ENCODE data around the gene TCIRG1. TPM values are rescaled to one million over a fixed set of nuclear protein-coding genes. Genes with fewer than 3 reads are reported as not detected.
"Not testable (repeated sequence)": the region's sequence is repeated elsewhere in the genome, so short reads cannot be mapped to it uniquely, and the experiment has no call there.

Gene TCIRG1, protein sequence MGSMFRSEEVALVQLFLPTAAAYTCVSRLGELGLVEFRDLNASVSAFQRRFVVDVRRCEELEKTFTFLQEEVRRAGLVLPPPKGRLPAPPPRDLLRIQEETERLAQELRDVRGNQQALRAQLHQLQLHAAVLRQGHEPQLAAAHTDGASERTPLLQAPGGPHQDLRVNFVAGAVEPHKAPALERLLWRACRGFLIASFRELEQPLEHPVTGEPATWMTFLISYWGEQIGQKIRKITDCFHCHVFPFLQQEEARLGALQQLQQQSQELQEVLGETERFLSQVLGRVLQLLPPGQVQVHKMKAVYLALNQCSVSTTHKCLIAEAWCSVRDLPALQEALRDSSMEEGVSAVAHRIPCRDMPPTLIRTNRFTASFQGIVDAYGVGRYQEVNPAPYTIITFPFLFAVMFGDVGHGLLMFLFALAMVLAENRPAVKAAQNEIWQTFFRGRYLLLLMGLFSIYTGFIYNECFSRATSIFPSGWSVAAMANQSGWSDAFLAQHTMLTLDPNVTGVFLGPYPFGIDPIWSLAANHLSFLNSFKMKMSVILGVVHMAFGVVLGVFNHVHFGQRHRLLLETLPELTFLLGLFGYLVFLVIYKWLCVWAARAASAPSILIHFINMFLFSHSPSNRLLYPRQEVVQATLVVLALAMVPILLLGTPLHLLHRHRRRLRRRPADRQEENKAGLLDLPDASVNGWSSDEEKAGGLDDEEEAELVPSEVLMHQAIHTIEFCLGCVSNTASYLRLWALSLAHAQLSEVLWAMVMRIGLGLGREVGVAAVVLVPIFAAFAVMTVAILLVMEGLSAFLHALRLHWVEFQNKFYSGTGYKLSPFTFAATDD
- polyA plus RNA-seq (2013, experiment 1 of 2): 11.7 TPM
- polyA plus RNA-seq (2013, experiment 2 of 2): 11.7 TPM

DNA sequence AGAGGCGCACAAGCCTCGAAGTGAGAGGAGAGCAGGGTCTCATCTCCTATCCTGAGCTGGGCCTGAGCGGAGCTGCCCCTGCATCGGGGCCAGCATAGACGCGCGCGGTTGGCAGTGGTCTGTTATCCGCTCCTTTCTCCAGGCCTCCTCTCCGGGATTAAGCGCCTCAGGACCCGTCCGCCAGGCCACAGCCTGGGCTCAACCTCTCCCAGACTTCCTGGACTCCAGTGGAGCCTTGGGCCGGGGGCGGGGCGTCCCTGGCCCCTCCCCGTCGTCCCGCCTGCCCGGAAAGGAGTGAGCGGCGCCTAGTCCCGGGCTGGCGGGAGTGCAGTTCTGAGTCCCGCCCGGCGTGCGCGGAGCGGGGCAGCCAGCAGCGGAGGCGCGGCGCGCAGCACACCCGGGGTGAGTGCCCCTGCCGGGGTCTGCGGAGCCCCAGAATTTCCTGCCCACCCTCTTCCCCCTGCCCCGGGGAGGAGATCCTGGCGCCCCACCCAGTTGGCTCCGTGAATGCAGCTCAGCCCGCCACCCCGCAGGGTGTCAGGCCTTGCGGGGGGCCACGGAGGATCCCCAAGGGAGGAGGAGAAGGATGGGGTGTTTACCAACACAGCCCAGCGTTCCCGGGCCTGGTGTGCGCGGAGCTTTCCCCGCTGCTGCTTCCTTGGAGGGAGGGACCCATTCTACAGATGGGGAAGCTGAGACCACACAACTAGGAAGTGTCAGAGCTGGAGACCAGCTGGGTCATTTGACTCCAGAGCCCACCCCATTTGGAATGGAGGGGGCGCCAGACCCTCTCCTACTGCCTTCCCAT is at the start of gene TCIRG1:
TSS of gene TCIRG1 (plus strand) at position 308 of the 808 bp plus-strand sequence. CDS start 2,247 bp downstream, outside the sequence.
- peak within 1 kb of the TSS; percentile 57 for H3K4me3 ChIP-seq (ENCODE audit: low read length)
- peak within 1 kb of the TSS; percentile 31; the same call in 1 of the 2 replicates for H3K9ac ChIP-seq (ENCODE audit: low read depth, low read length)
- peaks cover 15% of the 10 kb centered on the region; the same call in 1 of the 2 replicates for H3K4me1 ChIP-seq (ENCODE audit: insufficient read depth, low read length)
- 12% methylated on average over 51 of the region's 51 CpGs for WGBS
- H3K27me3 ChIP-seq (ENCODE audit: insufficient read depth, low read length): no peaks in the 10 kb centered on the region
- H3K36me3 ChIP-seq (ENCODE audit: insufficient read depth, low read length): peaks cover 9% of the 10 kb centered on the region
- peak within 1 kb of the TSS; percentile 45 for H3K27ac ChIP-seq (ENCODE audit: low read depth, low read length)
- no peaks in the 10 kb centered on the region for H3K9me3 ChIP-seq (ENCODE audit: insufficient read depth, low read depth, low read length)

DNA sequence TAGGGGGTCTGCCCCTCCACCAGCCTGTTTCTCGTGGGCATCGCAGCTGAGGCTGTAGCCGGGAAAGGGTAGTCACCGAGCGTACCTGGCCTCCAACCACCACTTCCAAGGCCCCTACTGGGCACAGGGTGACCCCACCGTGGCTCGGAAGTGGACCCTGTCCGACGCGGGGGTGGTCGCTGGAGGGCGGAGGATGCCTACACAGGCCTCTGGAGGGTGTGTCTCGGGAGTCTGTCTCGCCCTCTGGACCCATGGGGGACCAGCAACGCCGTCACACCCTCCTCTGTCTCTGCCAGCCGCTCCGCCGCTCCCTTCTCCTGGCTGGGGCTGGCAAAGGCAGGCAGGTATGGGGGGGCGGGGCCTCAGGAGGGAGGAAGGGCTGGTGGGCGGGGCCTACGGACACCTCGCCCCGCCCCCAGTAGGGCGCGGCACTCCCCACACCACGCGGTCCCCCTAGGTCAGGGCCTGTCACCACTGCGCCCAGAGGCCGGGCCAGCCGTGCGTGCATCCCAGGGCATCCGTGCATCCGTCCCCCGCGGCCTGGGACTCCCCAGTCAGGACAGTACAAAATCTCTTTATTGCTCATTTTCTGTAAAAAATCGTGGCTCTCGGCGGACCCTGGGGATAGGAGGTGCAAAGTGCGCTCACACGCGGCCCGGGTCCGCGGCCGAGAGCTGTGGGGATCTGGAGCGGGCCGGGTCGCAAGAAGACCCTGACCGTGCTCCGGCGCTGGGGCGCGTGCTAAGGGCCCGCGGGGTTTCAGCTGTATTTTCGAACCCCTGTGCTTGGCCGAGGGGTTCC is 48.1 kb upstream of the TCIRG1 start:
- not testable (repeated sequence) for H3K4me1 ChIP-seq (ENCODE audit: insufficient read depth, low read length); H3K9me3 ChIP-seq (ENCODE audit: insufficient read depth, low read depth, low read length); H3K27ac ChIP-seq (ENCODE audit: low read depth, low read length); H3K27me3 ChIP-seq (ENCODE audit: insufficient read depth, low read length); H3K36me3 ChIP-seq (ENCODE audit: insufficient read depth, low read length)
- H3K9ac ChIP-seq (ENCODE audit: low read depth, low read length): peak overlapping the region; percentile 78
- H3K4me3 ChIP-seq (ENCODE audit: low read length): peak overlapping the region; percentile 56
- 10% methylated on average over 47 of the region's 58 CpGs for WGBS

DNA sequence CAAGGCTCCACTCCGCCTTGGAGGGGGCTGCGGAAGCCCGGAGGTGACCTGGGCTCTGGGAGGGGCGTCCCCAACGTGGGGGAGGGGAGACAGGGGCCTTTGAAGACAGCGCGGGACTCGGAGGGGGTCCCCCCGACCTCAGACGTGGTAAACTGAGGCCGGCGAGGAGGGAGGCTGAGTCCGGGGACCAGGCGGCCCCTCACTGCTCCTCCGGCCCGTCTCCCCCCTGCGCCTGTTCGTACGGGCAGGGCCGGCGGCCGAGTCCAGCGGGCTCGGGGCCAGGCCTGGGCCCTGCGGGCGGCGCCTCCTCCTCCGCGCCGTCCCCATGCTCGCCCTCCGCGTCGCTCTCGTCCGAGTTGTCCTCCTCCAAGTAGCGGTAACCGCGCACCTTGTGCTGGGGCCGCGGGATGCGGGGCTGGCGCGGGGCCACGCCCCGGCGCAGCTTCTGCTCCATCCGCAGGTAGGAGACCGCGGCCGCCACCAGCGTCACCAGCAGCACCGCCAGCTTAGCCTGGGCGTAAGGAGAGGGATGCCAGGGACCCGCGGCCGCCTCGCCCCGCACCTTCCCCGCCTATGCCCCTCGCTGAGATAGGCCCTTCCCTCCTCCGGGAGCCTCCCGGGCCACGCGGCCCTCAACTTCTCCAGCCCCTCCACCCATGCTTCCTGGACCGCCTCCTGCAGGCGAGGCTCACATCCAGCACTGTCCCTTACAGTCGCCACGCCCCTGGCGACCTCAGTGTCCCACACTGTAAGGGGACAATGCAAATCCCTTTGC is 47.3 kb upstream of the TCIRG1 start:
- Histone ChIP-seq H3K9ac (ENCODE audit: low read depth, low read length) (peak overlapping the region; percentile 78), H3K4me3 (ENCODE audit: low read length) (peak overlapping the region; percentile 56)
- not testable (repeated sequence) for H3K9me3 ChIP-seq (ENCODE audit: insufficient read depth, low read depth, low read length); H3K27ac ChIP-seq (ENCODE audit: low read depth, low read length); H3K4me1 ChIP-seq (ENCODE audit: insufficient read depth, low read length); H3K36me3 ChIP-seq (ENCODE audit: insufficient read depth, low read length); H3K27me3 ChIP-seq (ENCODE audit: insufficient read depth, low read length)
- 2% methylated on average over 67 of the region's 70 CpGs for WGBS

DNA sequence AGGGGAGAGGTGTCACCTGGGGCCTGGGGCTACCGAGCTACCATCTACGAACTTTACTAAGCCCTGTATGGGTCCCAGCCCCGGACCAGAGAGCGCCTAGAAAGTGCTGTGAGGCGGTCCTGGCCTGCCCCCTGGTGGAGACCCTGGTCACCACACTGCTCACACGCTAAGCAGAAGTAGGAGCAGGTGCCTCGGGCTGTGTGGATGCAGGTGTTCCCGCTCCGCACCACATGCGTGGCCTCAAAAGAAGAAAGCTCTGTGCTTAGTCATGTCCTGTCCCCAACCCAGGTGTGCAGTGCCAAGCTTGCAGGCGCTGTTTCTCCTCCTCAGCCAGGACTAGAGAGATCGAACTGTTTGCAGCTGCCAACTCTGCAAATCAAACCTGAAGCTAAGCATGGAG is 45.0 kb upstream of the TCIRG1 start:
- H3K36me3 ChIP-seq (ENCODE audit: insufficient read depth, low read length); H3K27ac ChIP-seq (ENCODE audit: low read depth, low read length); H3K4me1 ChIP-seq (ENCODE audit: insufficient read depth, low read length); H3K9me3 ChIP-seq (ENCODE audit: insufficient read depth, low read depth, low read length); H3K4me3 ChIP-seq (ENCODE audit: low read length); H3K9ac ChIP-seq (ENCODE audit: low read depth, low read length); H3K27me3 ChIP-seq (ENCODE audit: insufficient read depth, low read length): not testable (repeated sequence)
- WGBS: 30% methylated on average over 12 of the region's 12 CpGs

DNA sequence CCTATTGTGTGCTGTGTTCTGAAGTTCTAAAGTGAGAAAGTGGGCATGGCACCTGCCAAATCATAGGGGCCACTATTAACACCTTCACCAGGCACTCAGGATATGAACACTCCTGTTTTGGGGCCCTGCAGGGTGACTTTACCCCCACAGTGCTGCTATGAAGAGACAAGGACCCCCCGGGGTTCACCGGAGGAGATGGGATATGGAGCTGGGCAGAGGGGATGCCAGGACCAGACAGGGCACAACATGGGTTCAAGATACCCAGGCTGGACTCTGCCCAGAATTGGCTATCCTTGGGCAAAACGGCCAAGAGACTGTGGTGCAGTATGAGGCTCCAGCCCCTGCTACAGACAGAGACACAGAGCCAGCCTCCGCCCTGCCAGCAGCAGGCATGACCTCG is 44.4 kb upstream of the TCIRG1 start:
- not testable (repeated sequence) for H3K36me3 ChIP-seq (ENCODE audit: insufficient read depth, low read length); H3K4me3 ChIP-seq (ENCODE audit: low read length); H3K27me3 ChIP-seq (ENCODE audit: insufficient read depth, low read length); H3K4me1 ChIP-seq (ENCODE audit: insufficient read depth, low read length); H3K27ac ChIP-seq (ENCODE audit: low read depth, low read length); H3K9ac ChIP-seq (ENCODE audit: low read depth, low read length); H3K9me3 ChIP-seq (ENCODE audit: insufficient read depth, low read depth, low read length)
- 87% methylated on average over 5 of the region's 5 CpGs for WGBS

DNA sequence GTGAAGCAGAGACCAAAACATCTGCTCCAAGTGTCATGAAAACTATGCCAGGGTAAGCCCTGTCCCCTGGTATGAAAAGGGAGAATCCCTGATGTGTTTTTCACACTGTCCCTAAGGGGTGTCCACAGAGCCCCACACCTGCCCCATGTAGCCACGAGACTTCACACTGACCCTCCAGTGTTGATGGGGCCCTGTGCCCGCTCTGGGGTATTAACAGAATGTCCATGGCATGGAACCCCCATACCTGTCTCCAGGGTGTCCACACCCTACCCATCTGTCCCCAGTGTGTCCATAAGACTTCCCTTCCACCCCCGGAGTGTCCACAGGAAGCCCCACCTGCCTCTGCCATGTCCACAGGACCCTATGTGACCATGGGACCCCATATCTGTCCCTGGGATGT is 43.7 kb upstream of the TCIRG1 start:
- not testable (repeated sequence) for H3K36me3 ChIP-seq (ENCODE audit: insufficient read depth, low read length); H3K4me1 ChIP-seq (ENCODE audit: insufficient read depth, low read length); H3K9ac ChIP-seq (ENCODE audit: low read depth, low read length); H3K4me3 ChIP-seq (ENCODE audit: low read length); H3K27me3 ChIP-seq (ENCODE audit: insufficient read depth, low read length); H3K27ac ChIP-seq (ENCODE audit: low read depth, low read length); H3K9me3 ChIP-seq (ENCODE audit: insufficient read depth, low read depth, low read length)
- WGBS: 97% methylated on average over 3 of the region's 3 CpGs

DNA sequence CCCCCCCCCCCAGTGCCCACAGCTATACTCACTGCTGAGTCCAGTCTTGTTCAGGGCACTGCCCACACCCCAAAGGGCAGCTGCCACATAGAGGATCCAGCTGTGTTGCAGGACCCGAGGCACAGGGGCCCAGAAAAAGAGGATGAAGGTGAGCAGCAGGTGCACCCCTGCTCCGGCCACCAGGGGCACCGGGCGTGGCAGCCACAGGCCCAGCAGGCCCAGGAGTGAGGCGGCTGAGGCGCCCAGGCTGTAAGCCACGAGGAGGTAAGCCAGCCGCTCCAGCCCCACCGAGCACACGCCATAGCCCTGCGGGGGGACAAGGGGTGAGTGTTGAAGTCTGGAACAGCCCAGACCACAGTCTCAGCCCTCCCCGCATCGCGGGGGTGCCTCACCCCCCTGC is 43.2 kb upstream of the TCIRG1 start:
- H3K27me3 ChIP-seq (ENCODE audit: insufficient read depth, low read length); H3K4me3 ChIP-seq (ENCODE audit: low read length); H3K36me3 ChIP-seq (ENCODE audit: insufficient read depth, low read length); H3K4me1 ChIP-seq (ENCODE audit: insufficient read depth, low read length); H3K27ac ChIP-seq (ENCODE audit: low read depth, low read length); H3K9ac ChIP-seq (ENCODE audit: low read depth, low read length); H3K9me3 ChIP-seq (ENCODE audit: insufficient read depth, low read depth, low read length): not testable (repeated sequence)
- WGBS: 89% methylated on average over 14 of the region's 14 CpGs

DNA sequence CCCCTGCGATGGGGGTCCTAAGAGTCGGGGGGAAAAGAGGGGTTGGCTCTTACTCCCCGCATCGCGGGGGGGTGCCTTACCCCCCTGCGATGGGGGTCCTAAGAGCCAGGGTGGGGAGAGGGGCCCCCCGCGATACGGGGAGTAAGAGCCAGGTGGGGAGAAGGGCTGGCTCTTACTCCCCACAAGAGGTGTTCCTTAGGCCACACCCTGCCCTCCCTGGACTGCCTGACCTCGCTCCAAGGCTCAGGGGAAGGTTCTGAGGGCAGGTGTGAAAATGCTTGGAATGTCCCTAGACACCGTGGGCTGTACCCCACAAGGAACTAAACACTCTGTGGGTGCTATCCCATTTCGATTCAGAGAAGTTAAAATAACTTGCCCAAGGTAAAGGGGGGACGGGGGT is 42.8 kb upstream of the TCIRG1 start:
- Histone ChIP-seq H3K36me3 (ENCODE audit: insufficient read depth, low read length) (no peaks in the 10 kb centered on the region), H3K27me3 (ENCODE audit: insufficient read depth, low read length) (peaks cover 6% of the 10 kb centered on the region), H3K9me3 (ENCODE audit: insufficient read depth, low read depth, low read length) (no peaks in the 10 kb centered on the region), H3K9ac (ENCODE audit: low read depth, low read length) (no peak overlapping the region), H3K4me3 (ENCODE audit: low read length) (no peak overlapping the region), H3K27ac (ENCODE audit: low read depth, low read length) (no peak overlapping the region), H3K4me1 (ENCODE audit: insufficient read depth, low read length) (peaks cover 2% of the 10 kb centered on the region; the same call in 1 of the 2 replicates)
- WGBS: 96% methylated on average over 12 of the region's 13 CpGs

DNA sequence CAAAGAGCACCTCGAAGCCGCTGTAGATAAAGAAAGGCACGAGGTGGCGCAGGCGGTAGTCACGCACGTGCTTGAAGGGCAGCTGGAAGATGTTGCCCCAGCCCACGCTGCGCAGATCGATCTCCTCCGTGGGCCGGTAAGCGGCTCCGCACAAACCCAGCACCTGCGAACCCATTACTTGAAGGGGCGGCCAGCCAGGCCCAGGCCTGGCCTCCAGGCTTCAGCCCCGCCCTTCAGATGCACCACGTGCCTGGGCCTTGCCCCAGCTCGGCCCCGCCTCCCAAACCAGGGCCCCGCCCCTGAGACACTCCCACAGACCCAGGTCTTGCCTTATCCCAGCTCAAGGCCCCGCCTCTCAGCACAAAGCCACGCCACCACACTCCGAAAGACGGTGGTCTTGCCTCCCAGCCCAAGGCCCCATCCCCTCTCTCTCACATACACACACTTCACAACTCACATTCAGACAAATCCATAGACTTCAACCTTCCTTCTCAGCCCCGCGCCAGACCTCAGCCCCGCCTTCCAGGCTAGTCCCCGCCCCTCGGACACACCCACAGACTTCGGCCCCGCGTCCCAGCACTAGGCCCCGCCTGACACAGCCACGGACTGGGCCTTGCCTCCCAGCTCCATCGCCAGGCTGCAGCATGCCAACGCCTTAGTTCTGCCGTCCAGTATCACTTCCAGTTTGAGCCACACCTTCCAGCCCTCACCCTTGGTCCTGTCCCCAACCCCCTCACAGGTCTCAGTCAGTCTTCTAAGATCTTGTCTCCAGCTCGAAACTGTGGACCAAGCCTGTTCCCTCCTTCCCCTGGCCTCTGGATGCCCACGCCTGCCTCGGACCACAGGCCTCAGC is 42.0 kb upstream of the TCIRG1 start:
- H3K9ac ChIP-seq (ENCODE audit: low read depth, low read length): no peak overlapping the region
- H3K4me3 ChIP-seq (ENCODE audit: low read length): peak overlapping the region; percentile 47
- H3K27ac ChIP-seq (ENCODE audit: low read depth, low read length): no peak overlapping the region
- H3K4me1 ChIP-seq (ENCODE audit: insufficient read depth, low read length): peaks cover 2% of the 10 kb centered on the region; the same call in 1 of the 2 replicates
- 77% methylated on average over 41 of the region's 41 CpGs for WGBS
- no peaks in the 10 kb centered on the region for H3K9me3 ChIP-seq (ENCODE audit: insufficient read depth, low read depth, low read length)
- H3K36me3 ChIP-seq (ENCODE audit: insufficient read depth, low read length): no peaks in the 10 kb centered on the region
- peaks cover 1% of the 10 kb centered on the region; the same call in 1 of the 2 replicates for H3K27me3 ChIP-seq (ENCODE audit: insufficient read depth, low read length)

All from HUES64 (cell line).